Activated T-helper 9 cell treated with anti-CD3 and anti-CD28 coated beads, Interleukin-2, amount 50 U/mL, for 16 hours (primary cell): Measurements from ENCODE around the gene LONRF2.
"Not testable (repeated sequence)": the region's sequence is repeated elsewhere in the genome, so short reads cannot be mapped to it uniquely, and the experiment has no call there.

Source experiments
- DNase-seq: peaks from one replicate; pipeline ENCODE4 v3.0.0-alpha.2; 2020; ENCODE audit warnings: low read depth

LONRF2 gene

DNA sequence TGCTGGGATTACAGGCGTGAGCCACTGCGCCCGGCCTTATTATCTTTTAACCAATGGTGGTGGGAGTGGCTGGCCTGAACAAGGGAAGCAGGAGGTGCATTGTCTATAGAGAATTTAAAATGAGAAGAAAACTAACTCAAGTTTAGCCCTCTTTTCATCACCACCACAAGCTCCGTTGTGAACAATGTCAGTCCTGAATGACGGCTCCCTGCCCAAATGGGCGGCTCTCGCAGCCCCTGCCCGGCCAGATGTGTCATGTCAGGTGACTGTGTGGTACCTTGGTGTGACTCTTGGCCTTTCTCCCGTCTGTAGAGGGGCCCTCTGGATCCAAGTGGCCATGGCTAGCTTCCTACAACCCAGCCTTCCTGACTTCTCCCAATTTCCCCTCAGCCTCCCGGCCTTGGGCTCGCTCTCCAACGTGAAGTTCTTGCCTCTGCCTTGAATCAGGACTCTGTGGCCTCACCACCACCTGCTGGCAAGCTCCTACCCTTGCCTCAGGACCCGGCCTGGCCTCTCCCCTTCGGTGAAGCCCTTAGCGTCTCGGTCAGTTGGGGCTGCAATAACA is 67.6 kb downstream of the LONRF2 start:
- DNase-seq: no peak

DNA sequence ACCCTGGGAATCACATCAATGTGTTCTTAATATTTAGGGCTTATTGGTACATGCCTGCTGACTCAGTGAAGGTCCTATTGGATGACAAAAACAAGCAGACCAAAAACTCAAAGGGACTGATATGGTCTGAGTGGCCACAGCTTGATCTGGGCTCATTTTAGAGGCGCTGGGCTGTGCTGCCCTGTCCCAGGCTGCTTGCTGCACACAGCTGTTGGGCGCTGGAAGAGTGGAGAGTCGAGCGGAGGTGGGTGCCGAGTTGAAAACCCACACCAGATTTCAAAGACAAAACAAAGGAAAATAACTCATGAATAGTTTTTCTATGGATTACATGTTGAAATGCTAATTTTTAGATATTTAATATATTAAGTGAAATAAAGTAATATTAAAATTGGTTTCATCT is 68.5 kb downstream of the LONRF2 start:
- DNase-seq: no peak

DNA sequence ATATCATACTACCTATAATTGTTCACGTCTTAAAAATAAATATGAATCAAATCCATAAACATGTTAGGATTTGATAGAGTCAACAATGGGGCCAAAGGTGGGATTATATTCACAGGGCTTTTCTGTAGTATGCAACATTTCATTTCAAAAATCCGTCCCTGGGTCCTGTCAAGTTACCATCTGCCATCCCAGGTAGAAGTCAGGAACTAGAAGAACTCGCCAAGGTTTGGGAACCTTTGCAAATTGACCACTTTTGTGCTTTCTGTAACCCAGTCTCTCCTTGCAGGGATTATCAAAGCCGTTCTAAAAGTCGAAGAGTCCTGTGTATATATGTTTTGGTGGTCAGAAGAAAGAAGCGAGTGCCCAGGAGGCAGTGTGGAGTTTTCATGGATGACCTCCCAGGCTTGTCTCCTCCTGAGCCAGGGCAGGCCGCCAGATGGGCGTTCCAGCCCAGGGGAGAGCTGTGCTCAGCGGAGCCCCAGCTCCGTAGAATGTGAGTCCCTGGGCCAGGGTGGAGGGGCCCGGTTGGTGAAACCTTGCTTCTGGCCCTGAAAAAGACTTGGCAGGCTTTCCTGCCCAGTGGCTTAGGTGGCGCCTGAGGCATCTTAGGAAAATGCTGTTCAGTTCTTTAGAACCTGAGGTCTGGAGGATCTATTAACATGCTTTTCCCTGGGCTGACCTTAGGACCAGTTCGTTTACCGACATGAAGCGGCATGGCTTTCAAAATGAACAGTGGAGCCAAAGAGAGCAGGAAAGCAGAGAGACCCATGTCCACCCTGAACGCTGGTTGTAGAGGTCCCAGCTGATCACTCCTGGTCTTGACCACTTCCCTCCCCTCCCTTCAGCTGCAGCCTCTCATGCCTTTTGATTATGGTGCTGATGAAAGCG is 69.2 kb downstream of the LONRF2 start:
- DNase-seq: no peak

DNA sequence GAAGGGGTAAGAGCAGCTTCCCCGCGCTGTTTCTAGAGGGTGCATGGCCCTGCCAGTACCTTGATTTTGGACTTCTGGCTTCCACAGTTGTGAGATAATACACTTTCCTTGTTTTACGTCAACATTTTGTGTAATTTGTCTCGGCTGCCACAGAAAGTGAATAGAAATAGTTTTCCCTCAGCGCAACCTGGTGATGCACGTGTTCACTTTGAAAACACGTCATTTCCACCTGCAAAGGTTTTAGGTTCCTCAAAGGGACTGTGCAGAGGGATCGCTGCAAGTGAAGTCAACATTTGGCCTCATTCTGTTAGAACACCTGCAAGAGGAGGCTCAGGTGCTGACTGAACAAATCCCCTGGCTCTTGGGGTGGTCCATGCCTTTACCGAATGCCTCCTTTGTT is 71.7 kb downstream of the LONRF2 start:
- no peak for DNase-seq

DNA sequence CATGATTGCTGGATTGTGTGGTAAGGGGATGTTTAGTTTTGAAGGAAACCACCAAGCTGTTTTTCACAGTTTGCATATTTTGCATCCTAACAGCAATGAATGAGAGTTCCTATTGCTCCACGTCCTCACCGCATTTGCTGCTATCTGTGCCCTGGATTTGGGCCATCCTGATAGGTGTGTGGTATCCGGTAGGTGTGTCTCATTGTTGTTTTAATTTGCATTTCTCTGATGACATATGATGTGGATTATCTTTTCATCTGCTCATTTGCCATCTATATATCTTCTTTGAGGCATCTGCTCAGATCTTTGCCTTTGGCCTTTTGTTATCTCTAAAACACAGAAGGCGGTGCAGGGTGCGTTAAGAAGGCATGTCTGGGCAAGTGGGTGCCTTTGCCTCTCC is 73.3 kb downstream of the LONRF2 start:
- no peak for DNase-seq

DNA sequence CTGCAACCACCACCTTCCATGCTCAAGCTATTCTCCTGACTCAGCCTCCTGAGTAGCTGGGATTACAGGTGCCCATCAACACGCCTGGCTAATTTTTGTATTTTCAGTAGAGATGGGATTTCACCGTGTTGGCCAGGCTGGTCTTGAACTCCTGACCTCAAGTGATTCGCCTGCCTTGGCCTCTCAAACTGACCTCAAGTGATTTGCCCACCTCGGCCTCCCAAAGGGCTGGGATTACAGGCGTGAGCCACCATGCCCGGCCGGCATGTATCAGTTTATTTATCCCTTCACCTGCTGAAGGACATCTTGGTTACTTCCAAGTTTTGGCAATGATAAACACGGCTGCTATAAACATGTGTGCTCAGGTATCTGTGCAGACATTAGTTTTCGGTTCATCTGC is 73.7 kb downstream of the LONRF2 start:
- not testable (repeated sequence) for DNase-seq

DNA sequence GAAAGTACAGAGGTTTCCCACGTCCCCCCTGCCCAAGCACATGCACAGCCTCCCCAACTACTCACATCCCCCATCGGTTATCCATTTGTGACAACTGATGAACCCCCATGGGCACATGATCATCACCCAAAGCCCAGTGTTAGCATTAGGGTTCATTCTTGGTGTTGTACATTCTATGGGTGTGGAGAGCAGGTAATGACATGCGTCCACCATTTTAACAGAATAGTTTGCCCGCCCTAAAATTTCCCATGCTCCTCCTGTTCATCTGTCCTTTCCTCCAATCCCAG is 74.3 kb downstream of the LONRF2 start:
- DNase-seq: no peak

DNA sequence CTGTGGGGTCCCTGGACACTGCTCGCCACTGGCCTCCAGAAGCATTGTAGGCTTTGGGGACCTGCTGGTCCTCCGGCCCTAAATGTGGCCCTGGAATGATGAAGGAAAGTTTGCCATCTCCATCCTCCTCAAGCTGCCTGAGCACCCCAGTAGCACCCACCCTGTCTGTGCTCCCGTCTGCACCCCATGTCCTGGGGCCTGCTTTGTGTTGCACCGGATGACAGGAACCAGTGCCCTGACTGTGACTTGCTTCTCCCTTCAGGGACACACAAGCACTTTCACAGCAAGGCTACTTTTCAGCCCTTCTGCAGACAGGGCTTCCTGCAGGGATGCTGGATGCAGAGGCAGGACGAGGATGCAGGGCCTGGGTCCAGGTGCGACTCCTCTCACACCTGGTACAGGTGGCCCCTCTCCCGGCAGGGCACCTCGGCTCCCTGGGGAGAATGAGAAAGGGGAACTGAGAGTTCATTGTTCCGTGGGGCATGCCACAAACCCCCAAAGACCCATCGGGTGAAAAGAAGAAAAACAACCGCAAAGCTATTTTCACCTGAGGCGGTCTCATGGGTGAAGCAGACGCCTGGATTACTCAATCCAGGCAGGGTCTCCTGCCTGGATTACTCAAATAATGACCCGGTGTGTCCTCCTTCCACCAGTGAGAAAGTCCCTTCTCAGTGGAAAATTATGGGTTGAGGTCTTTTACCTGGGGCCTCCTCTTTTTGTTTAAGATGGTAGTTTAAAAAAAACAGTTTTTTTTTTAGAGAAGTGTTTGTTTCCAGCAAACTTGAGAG is 74.9 kb downstream of the LONRF2 start:
- no peak for DNase-seq

DNA sequence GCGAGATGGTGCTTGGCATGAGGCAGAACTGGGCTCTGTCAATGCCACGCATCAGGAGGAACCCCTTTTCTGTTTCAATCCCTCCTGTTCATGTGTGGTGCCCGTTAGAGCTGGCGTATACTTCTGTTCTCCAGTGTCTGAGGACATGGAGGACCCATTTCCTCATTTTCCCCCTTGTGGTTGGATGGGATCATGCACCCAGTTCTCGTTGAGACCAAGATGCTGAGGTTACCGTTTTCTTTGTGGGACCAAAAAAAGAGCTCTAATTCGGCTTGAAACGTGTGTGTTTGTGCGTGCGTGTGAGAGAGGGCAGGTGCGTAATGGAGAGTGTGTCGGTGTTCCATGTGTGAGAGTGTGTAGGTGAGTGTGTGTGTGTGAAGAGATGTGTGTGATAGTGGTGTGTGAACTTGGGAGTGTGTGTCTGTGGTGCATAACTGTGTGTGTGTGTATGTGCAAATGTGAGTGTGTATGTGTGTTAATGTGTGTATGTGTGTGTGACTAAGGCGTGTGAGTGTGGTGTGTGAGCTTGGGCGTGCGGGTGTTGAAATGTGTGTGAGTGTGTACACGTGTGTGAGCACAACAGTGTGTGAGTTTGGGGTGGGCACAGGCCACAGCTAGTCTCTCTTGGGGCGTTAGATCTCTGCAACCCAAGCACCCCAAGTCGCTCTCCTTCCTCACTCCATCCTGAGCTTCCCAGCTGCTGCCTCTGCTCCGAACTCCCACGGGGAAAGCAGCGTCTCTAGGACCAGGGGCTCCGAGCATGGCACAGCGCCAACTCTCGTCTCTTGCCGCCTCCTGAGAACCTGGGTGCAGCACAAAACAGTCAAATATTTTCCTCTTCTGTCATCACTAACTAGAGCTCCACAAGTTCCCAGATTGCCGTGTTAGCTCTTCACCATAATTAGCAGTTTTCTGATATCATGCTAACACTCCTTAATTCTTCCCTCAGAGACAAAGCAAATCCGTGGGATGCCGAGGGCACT is 75.8 kb downstream of the LONRF2 start:
- DNase-seq: no peak

DNA sequence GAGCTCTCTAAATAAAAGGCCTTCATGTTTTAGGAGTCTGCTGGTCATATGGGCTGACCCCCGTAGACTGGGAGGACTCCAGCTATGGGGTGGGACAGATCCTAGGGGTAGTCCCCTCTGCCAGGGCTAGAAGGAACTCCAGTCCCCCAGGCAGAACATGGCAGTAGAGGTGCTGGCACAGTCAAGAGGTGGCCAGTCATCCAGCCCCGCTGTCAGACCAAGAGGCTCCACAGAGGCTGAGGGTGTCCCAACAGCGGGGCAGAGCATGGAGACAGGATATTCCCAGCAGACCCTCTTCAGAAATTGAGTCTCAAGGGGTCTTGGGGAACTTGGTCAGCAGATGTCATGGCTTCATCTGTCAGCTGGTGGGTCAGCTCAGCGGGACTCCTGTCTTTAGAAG is 76.6 kb downstream of the LONRF2 start:
- no peak for DNase-seq

DNA sequence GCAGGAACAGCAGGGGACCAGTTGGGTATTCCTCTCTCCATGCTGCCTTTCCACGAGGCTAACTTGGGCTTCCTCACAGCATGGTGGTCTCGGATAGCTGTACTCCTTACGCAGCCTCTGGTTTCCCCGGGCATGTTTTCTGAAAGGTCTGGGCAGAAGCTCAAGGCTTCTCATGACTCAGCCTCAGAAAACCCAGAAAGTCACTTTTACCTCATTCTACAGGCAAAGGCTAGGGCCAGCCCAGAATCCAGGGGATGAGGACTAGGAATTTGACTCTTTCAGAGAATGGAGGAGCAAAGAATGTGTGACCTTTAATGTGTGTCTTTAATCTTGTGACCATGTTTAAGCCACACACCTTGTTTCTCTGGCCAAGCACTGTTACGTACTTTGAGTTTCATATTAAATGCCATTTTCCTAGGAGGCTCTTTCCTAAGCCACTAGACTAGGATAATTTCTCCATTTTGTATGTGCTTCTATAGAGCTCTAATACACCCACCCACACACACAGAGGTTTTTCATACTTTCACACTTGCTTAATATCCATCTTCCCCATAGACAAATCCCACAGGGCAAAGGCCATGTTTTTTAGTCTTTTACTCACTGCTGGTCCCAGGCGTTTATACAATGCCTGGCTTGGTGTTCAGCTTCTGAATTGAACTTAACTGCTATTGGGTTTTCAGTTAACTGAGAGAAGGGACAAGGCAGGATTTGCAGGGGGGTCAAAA is 77.3 kb downstream of the LONRF2 start:
- DNase-seq: no peak

DNA sequence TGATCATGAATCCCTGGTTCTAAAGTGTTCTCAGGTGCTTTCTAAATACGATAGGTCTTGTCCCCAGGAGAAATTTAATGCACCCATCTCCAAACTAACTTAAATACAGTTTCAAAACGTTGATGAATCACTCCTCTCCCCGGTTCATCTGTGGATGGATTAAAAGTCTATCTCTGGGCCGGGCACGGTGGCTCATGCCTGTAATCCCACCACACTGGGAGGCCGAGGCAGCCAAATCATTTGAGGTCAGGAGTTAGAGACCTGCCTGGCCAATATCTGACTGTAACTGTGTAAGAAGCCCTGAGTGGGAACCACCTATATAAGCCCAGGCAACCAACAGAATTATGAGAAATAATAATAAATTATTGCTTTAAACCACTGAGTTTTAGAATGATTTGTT is 78.7 kb downstream of the LONRF2 start:
- no peak for DNase-seq

DNA sequence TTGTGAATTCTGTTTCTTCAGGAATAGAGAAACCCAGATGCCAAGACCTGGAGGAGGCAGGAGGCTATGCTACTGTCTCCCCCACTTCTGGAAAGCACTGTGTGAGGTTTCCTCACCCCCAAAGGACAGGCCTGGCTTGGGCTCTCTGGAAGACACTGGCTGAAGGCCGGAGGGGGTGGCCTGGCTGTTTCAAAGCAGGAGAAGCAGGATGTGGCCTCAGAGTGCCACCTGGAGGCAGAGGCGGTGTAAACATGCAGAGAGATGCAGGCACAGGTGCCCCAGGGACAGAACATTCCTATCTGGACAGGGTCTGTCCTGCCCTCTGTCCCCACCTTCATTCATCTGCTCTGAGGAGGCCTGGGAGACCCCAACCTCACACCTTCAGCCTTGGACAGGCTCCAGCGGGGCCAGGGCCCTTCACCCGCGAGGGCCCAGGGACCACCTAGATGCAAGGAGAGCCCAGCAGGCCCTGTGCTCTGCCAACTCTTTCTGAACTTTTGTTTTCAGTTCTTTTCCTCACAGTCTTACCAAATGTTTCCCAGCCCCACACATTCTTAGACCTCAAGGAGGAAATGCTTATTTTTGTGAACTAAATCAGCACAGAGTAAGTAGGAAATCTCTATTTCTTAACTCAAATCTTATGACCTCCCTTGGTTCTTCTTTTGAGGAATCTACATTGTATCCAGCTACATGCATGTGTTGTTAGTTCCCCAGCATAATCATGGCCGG is 79.2 kb downstream of the LONRF2 start:
- no peak for DNase-seq

DNA sequence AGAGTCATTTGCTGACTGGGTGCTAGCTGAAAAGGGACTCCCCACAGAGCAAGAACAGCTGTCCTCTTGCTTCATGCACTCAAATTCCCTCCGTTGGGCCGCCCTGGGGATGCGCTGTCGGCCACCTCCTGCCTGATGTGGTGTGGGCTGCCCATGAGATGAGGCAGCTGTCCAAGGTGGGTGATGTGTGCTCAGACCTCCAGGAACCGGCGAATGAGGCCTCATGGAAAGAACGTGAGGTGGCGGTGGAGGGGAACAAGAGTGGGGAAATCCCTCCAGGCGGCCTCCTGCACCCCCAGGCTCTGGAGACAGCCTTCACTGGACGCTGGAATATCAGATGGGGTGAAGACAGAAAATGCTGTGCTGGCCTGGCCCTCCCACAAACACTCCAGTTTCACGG is 79.8 kb downstream of the LONRF2 start:
- no peak for DNase-seq

DNA sequence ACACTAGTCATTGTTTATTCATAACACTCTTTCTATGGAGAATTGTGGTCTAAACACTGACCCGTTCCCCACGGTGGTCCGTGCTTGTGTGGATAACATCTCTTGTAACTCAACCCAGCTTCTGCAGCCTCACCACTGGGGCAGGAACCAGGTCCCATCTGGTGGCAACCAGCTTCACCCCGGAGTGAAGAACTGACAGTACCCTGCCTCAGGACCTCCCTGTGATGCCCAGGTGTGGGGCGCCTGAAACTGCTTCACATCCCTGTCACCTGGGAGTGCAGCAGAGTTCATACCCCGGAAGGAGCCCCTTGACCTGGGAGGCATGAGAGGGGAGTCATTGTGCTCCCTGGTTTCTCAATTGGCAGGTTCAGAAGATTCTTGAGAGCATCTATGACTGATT is 81.1 kb downstream of the LONRF2 start:
- DNase-seq: no peak

DNA sequence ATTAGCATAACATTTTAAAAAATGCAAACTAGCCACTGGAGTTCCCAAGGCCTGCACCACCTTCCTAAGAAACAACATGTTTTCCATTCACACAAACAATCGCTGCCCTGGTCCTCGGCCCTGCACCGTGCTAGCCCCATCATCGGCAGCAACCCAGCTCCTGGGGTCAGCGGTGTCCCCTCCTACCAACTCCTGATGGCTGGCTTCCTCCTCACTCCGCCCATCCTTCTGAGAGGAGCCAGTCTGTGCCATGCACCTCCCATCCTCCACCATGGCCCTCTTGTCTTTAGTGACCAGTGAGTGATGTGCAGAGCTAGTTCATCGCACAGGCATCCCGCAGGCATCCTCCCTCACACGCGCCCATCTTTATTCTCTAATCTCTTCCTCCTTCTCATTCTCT is 81.9 kb downstream of the LONRF2 start:
- DNase-seq: no peak

DNA sequence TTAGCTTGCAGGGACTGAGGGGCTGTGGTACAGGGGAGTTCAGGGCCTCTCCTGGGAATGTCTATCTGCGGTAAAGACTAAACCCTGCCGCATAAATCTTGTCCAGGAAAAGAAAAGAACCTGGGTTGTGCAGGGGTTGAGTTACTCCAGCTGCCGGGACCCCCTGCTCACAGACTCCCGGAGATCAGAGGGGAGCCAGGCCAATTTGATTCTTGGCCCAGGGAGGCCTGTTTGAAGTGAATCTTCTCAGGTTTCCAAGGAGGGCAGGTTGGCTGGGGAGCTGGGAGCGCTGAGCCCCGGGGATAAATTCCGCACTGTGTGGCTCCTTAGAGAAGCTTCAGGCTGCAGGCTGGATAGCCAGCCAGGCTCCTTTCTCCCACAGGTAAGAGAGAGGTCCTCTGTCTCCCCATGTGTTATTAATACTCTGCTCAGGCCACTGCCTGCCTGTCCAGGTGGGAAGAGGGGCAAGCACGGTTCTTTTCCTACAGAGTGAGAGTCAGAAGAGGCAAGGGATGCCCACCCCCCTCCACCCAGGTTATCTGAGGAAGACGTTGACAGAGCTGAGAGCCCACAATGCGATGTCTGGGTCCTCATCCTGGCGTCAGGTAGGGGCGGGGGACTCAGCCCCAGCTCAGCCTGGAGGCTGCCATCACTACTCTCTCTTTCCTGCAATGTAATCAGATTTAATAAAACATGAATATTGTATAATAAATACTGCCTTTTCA is 82.7 kb downstream of the LONRF2 start:
- no peak for DNase-seq

DNA sequence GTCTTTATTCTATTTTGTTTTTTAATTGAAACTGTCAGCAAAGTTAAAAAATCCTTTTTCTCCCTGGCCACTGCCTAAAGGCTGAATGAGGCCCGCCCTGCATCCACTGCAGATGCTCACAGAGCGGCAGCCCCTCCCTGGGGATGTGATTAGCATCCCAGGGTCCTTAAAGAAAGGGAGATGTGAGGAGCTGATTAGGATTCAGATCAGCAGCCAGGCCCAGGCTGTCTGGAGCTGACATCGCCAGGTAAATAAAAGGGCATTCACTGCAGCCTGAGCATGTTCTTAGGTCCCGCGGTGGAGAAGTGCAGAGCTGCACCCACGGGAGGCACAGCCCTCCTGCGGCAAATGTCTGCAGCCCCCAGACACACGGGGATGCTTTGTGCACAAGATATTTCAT is 83.8 kb downstream of the LONRF2 start:
- no peak for DNase-seq

DNA sequence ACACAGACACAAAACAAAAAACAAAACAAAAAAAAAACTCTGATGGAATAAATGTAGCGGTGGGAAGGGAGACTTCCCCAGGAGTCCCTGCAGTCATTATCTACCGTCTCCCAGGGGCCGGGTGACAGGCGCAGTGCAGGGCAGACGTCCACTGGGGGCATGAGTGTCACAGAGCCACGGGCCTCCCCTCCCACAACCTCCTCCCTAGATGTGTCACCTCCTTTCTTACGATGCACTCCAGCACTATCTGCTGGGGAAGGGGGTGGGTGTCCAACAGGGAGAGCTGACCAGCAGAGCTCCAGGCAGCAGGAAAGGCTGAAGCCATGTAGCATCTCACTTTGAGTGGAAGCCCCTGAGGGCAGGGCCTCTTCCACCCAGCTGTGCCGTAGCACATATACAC is 84.5 kb downstream of the LONRF2 start:
- DNase-seq: no peak

DNA sequence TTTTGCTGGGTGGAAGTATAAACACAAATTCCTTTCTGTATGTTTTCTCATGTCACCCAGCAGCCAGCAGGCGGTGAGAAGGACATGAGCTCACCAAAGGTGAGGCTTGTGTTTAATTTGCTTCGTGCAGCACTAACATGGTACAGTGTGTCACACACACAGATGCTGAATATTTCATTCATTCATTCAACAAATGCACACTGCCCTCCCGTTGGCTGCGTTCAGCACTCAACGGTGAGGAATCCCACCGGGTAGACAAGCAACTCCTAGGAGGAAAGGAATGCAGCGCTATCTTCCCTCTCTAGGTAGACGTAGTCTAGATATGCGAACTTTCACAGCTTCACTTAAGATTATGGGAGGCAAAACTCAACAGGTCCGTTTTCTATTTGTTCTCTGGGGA is 85.1 kb downstream of the LONRF2 start:
- no peak for DNase-seq
